ENCODE measurements around the gene ATN1.

The ATN1 gene

DNA sequence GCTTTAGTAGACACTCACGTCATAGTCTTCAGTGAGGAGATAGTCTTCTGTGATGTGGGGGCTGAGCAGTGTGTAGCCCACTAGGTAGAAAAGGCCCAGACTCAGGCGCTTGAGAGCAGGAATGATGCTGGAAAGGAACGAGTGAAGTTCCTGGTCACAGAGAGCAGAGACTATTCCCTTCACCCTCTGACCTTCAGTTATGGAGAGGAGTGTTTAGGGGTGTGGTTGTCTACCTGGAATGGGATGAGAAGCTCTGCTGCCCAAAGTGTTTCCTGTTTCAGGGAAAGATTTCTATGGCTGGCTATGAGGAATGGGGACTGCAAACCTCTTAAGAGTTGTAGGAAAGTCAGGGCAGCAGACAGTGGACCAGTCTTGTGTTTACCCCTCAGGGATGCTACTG is 51.7 kb downstream of the ATN1 start:
- Histone ChIP-seq H3K36me3 (peaks cover 86% of the 10 kb centered on the region), H3K27me3 (no peaks in the 10 kb centered on the region), H3K27ac (no peak overlapping the region), H3K4me3 (ENCODE audit: low read depth in 1 of 2, low read length in 1 of 2) (no peak overlapping the region), H3K4me1 (ENCODE audit: control insufficient read depth in 1 of 2, insufficient read depth in 1 of 2, low read depth in 1 of 2, low read length in 1 of 2) (no peaks in the 10 kb centered on the region), H3K9me3 (no peaks in the 10 kb centered on the region)
- TF ChIP-seq, protein P1, sequence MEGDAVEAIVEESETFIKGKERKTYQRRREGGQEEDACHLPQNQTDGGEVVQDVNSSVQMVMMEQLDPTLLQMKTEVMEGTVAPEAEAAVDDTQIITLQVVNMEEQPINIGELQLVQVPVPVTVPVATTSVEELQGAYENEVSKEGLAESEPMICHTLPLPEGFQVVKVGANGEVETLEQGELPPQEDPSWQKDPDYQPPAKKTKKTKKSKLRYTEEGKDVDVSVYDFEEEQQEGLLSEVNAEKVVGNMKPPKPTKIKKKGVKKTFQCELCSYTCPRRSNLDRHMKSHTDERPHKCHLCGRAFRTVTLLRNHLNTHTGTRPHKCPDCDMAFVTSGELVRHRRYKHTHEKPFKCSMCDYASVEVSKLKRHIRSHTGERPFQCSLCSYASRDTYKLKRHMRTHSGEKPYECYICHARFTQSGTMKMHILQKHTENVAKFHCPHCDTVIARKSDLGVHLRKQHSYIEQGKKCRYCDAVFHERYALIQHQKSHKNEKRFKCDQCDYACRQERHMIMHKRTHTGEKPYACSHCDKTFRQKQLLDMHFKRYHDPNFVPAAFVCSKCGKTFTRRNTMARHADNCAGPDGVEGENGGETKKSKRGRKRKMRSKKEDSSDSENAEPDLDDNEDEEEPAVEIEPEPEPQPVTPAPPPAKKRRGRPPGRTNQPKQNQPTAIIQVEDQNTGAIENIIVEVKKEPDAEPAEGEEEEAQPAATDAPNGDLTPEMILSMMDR (IDR thresholded peaks at IDR 0.05) = no peak

DNA sequence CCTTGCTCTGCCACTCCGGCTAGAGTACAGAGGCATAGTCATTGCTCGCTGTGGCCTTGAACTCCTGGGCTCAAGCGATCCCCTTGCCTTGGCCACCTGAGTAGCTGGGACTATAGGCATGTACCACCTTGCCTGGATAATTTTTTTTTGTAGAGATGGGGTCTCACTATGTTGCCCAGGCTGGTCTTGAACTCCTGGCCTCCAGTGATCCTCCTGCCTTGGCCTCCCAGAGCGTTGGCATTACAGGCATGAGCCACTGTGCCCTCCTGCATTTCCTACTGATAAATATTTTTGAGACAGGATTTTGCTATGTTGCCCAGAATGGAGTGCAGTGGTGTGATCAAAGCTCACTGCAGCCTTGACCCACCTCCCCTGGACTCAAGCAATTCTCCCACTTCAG is 52.3 kb downstream of the ATN1 start:
- Histone ChIP-seq H3K4me1 (ENCODE audit: control insufficient read depth in 1 of 2, insufficient read depth in 1 of 2, low read depth in 1 of 2, low read length in 1 of 2) (no peaks in the 10 kb centered on the region), H3K9me3 (no peaks in the 10 kb centered on the region), H3K36me3 (peaks cover 81% of the 10 kb centered on the region), H3K27me3 (no peaks in the 10 kb centered on the region), H3K4me3 (ENCODE audit: low read depth in 1 of 2, low read length in 1 of 2) (no peak overlapping the region), H3K27ac (no peak overlapping the region)
- TF ChIP-seq, protein P1 (IDR thresholded peaks at IDR 0.05) = no peak

- Histone ChIP-seq H3K27ac (no peak overlapping the region), H3K4me1 (ENCODE audit: control insufficient read depth in 1 of 2, insufficient read depth in 1 of 2, low read depth in 1 of 2, low read length in 1 of 2) (no peaks in the 10 kb centered on the region), H3K4me3 (ENCODE audit: low read depth in 1 of 2, low read length in 1 of 2) (no peak overlapping the region), H3K27me3 (no peaks in the 10 kb centered on the region), H3K9me3 (no peaks in the 10 kb centered on the region), H3K36me3 (peaks cover 75% of the 10 kb centered on the region)
- TF ChIP-seq, protein P1 (IDR thresholded peaks at IDR 0.05) = no peak
Measured at GRCh38 chr12:6980740-6981139, 53.0 kb downstream of the ATN1 start.

DNA sequence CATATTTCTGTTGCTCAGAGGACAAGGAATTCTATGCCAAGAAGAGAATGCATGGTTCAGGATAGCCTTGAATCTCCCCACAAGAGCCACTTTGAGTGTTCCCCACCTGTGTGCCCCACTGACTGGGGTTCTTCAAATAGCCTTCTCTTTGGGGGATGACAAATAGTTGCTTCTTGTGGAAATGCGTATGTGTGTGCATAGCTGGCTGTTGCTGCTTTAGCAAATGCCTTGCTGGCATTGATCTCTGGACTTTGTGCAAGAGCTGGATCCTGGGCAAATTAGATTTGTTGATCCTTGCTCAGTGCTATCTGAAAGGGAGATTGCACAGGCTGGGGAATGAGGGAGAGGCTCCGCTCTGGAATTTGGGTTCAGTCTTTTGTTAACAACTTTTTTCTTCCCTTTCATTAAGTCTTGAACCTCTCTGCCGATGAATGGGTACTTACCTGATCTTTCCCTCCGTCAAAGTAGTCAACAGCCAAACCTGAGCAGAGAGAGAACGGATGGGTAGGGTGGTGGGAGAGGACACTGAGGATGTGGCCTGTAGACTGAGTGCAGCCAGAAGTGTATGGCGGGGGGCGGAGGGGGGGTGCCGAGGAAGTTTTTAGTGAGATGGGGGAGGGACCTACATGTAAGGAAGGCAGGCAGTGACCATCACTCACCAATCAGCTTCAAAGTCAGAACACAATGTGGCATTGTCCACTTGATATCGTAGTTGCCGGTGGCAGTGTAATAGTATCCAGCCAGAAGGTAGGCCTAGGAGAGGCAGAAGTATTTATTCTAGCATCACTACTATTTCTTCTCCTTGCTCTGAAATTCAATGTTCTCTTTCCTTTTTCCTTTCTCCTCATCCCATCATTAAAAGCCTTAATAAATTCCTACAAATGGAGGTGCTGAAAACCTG is 53.6 kb downstream of the ATN1 start:
- H3K27ac ChIP-seq = no peak overlapping the region
- H3K27me3 ChIP-seq = no peaks in the 10 kb centered on the region
- peaks cover 72% of the 10 kb centered on the region for H3K36me3 ChIP-seq
- H3K4me1 ChIP-seq (ENCODE audit: control insufficient read depth in 1 of 2, insufficient read depth in 1 of 2, low read depth in 1 of 2, low read length in 1 of 2) = no peaks in the 10 kb centered on the region
- H3K4me3 ChIP-seq (ENCODE audit: low read depth in 1 of 2, low read length in 1 of 2) = no peak overlapping the region
- no peaks in the 10 kb centered on the region for H3K9me3 ChIP-seq
- TF ChIP-seq, protein P1 (IDR thresholded peaks at IDR 0.05) = no peak

- H3K9me3 ChIP-seq = no peaks in the 10 kb centered on the region
- no peak overlapping the region for H3K4me3 ChIP-seq (ENCODE audit: low read depth in 1 of 2, low read length in 1 of 2)
- no peaks in the 10 kb centered on the region for H3K27me3 ChIP-seq
- no peaks in the 10 kb centered on the region for H3K4me1 ChIP-seq (ENCODE audit: control insufficient read depth in 1 of 2, insufficient read depth in 1 of 2, low read depth in 1 of 2, low read length in 1 of 2)
- TF ChIP-seq, protein P1 (IDR thresholded peaks at IDR 0.05) = no peak
- H3K36me3 ChIP-seq = peaks cover 61% of the 10 kb centered on the region
- H3K27ac ChIP-seq = no peak overlapping the region
Measured at GRCh38 chr12:6982532-6982931, 54.8 kb downstream of the ATN1 start.
